Neural cell (in vitro differentiated cells): ENCODE measurements around the gene ITPRIP. TPM values are rescaled to one million over a fixed set of nuclear protein-coding genes. Genes with fewer than 3 reads are reported as not detected.

Experiments used
- H2AFZ ChIP-seq: fragments of 200-600, 300-800 bp; sonication (generic), shearing (Covaris generic); 2 replicates; pipeline ENCODE4 v1.6.0; 2014; ENCODE audit warnings: low read depth, mild to moderate bottlenecking, antibody characterized with exemption, low read length, moderate library complexity
- H3F3A ChIP-seq: fragments of 200-600 bp; shearing (Covaris generic); 2 replicates; pipeline ENCODE4 v1.6.1; 2016; ENCODE audit warnings: mild to moderate bottlenecking, moderate library complexity, mixed read lengths, antibody characterized with exemption, low read length; ENCODE audit not compliant: insufficient read depth, poor library complexity, severe bottlenecking
- H3K27ac ChIP-seq: fragments of 200-600, 300-800 bp; sonication (generic), shearing (Covaris generic); 2 replicates; pipeline ENCODE4 v1.5.1; 2014; ENCODE audit warnings: mild to moderate bottlenecking, low read length, moderate library complexity
- H3K27me3 ChIP-seq: fragments of 300-800, 200-600 bp; sonication (generic), shearing (Covaris generic); 2 replicates; pipeline ENCODE4 v1.6.0; 2014; ENCODE audit warnings: mild to moderate bottlenecking, low read depth, low read length, moderate library complexity; ENCODE audit not compliant: insufficient read depth
- H3K36me3 ChIP-seq: fragments of 300-800, 200-600 bp; sonication (generic), shearing (Covaris generic); 2 replicates; pipeline ENCODE4 v1.5.1; 2014; ENCODE audit warnings: mild to moderate bottlenecking, antibody characterized with exemption, low read length, moderate library complexity; ENCODE audit not compliant: insufficient read depth
- H3K4me2 ChIP-seq: fragments of 300-800, 200-600 bp; sonication (generic), shearing (Covaris generic); 2 replicates; pipeline ENCODE4 v1.6.0; 2014; ENCODE audit warnings: mild to moderate bottlenecking, low read length
- H3K4me3 ChIP-seq: fragments of 300-800, 200-600 bp; sonication (generic), shearing (Covaris generic); 2 replicates; pipeline ENCODE4 v1.5.1; 2014; ENCODE audit warnings: mild to moderate bottlenecking, low read length, moderate library complexity
- H3K79me2 ChIP-seq: fragments of 200-600 bp; shearing (Covaris generic); replicated peaks from 2 replicates; pipeline ENCODE4 v1.6.0; 2014; ENCODE audit warnings: mild to moderate bottlenecking, low read length, moderate library complexity; ENCODE audit not compliant: insufficient read depth
- H3K9ac ChIP-seq: fragments of 300-800, 200-600 bp; sonication (generic), shearing (Covaris generic); 2 replicates; pipeline ENCODE4 v1.6.1; 2016; ENCODE audit warnings: mild to moderate bottlenecking, low read length, mixed read lengths
- H3K9me2 ChIP-seq: fragments of 200-600 bp; shearing (Covaris generic); 2 replicates; pipeline ENCODE4 v1.6.1; 2016; ENCODE audit warnings: mild to moderate bottlenecking, low read length, mixed read lengths; ENCODE audit not compliant: insufficient read depth
- H3K9me3 ChIP-seq: fragments of 200-600, 300-800 bp; sonication (generic), shearing (Covaris generic); 2 replicates; pipeline ENCODE4 v1.6.1; 2016; ENCODE audit warnings: mild to moderate bottlenecking, mixed run types, low read length, moderate library complexity, mixed read lengths
- H4K20me1 ChIP-seq: fragments of 200-600 bp; shearing (Covaris generic); 2 replicates; pipeline ENCODE4 v1.6.1; 2016; ENCODE audit warnings: mild to moderate bottlenecking, mixed run types; ENCODE audit not compliant: insufficient read depth
- CTCF ChIP-seq: fragments of 450-650 bp; IDR thresholded peaks from 2 replicates; pipeline ENCODE4 v1.5.1; 2014; ENCODE audit warnings: antibody characterized with exemption, mild to moderate bottlenecking, moderate library complexity; ENCODE audit not compliant: poor library complexity, severe bottlenecking
- EP300 ChIP-seq: fragments of 450-650 bp; conservative IDR thresholded peaks from 2 replicates; pipeline ENCODE4 v1.6.1; 2014; ENCODE audit warnings: antibody characterized with exemption, mild to moderate bottlenecking, moderate library complexity; ENCODE audit not compliant: poor library complexity, severe bottlenecking
- EZH2 ChIP-seq: fragments of 200-600, 300-800 bp; shearing (Covaris generic), sonication (generic); IDR thresholded peaks from 2 replicates; pipeline ENCODE4 v1.6.1; 2014; ENCODE audit warnings: antibody characterized with exemption, low read length, borderline replicate concordance, mild to moderate bottlenecking; ENCODE audit not compliant: insufficient read depth, poor library complexity, severe bottlenecking
- MXI1 ChIP-seq: fragments of 450-650 bp; conservative IDR thresholded peaks from 2 replicates; pipeline ENCODE4 v1.6.1; 2014; ENCODE audit warnings: antibody characterized with exemption, mild to moderate bottlenecking; ENCODE audit not compliant: poor library complexity, severe bottlenecking
- POLR2AphosphoS5 ChIP-seq: IDR thresholded peaks from 2 replicates; pipeline ENCODE4 v1.6.1; 2012
- RAD21 ChIP-seq: fragments of 450-650 bp; conservative IDR thresholded peaks from 2 replicates; pipeline ENCODE4 v1.6.1; 2014; ENCODE audit warnings: antibody characterized with exemption, mild to moderate bottlenecking, moderate library complexity
- REST ChIP-seq: IDR thresholded peaks from 2 replicates; pipeline ENCODE4 v1.6.1; 2012; ENCODE audit warnings: borderline replicate concordance
- SMC3 ChIP-seq: fragments of 450-650 bp; conservative IDR thresholded peaks from 2 replicates; pipeline ENCODE4 v1.6.1; 2014; ENCODE audit warnings: antibody characterized with exemption, mild to moderate bottlenecking, moderate library complexity; ENCODE audit not compliant: poor library complexity
- TAF1 ChIP-seq: IDR thresholded peaks from 2 replicates; pipeline ENCODE4 v1.6.1; 2012; ENCODE audit warnings: low read depth
- polyA plus RNA-seq: library from polyadenylated mRNA; depleted of rRNA; stranded (reverse); fragments of >200 nt; gene quantifications from 2 replicates; pipeline ENCODE4 v1.2.3, GENCODE V29; 2014

Gene ITPRIP
- polyA plus RNA-seq, 1 donor from 2014 or later = 1.5 TPM

DNA sequence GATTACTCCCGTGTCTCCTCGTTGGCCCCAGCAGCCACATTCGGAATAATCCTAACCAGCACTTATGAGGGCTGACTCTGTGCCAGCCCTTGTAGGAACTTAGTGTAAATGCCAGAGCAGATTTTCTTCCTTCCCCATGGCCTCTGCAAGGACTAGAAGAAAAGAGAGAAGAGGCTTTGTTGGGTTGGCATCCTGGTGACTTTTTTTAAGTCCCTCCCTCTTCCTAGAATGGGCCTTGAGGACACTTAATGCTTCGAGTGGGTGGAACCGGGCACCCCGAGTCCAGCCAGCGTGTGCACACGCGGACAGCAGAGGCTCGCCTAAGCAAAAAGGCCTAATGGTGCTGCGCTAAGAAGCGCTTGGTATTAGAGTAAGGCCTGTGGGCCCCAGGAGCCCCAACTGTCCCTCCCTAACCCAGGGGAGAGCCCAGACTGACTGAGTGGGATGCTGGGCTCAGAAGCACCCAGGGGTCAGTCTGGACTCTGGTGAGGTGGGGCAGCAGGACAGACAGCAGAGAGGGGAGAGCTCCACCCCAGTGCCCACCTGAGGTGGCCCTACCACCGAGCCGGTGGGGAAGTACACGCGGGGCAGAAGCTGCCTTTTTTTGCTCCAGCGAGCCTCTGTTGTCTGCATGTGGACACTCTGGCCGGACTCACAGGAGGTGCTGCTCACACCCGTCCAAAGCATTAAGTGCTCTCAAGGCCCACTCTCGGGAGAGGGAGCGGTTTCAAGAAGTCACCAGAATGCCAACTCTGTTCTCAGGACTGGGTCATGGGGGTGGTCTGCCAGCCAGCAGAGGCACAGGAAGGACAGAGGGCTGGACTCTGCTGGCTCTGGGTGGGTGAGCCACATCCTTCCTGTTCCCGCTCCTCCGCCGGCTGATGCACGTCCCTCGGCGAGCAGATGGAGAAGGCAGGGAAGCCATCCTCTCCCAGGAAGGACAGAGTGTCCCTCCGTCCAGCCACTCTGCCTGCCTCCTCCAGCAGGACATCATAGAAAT, 12.5 kb downstream of the ITPRIP start:
- no peak overlapping the region for H3K27ac ChIP-seq
- H3K27me3 ChIP-seq = peaks cover 6% of the 10 kb centered on the region
- no peaks in the 10 kb centered on the region for H4K20me1 ChIP-seq
- H3K79me2 ChIP-seq = peaks cover 19% of the 10 kb centered on the region
- no peak overlapping the region for H2AFZ ChIP-seq
- H3K4me3 ChIP-seq = no peak overlapping the region
- no peaks in the 10 kb centered on the region for H3K36me3 ChIP-seq
- H3K9ac ChIP-seq = no peak overlapping the region
- no peaks in the 10 kb centered on the region for H3F3A ChIP-seq
- no peaks in the 10 kb centered on the region for H3K9me3 ChIP-seq
- H3K9me2 ChIP-seq = no peaks in the 10 kb centered on the region
- TF ChIP-seq MXI1 = no peak
- H3K4me2 ChIP-seq = no peak overlapping the region

GRCh38 chr10:104324931-104325330, 13.3 kb downstream of the ITPRIP start:
- peaks cover 19% of the 10 kb centered on the region for H3K79me2 ChIP-seq
- no peaks in the 10 kb centered on the region for H3K9me2 ChIP-seq
- no peak overlapping the region for H2AFZ ChIP-seq
- H3K27me3 ChIP-seq = peaks cover 6% of the 10 kb centered on the region
- H3F3A ChIP-seq = no peaks in the 10 kb centered on the region
- TF ChIP-seq CTCF (no peak), POLR2AphosphoS5 (no peak), EP300 (no peak), MXI1 (no peak), RAD21 (no peak), REST (no peak), EZH2 (no peak), SMC3 (no peak), TAF1 (no peak)
- no peaks in the 10 kb centered on the region for H3K9me3 ChIP-seq
- no peaks in the 10 kb centered on the region for H4K20me1 ChIP-seq
- no peak overlapping the region for H3K4me3 ChIP-seq
- H3K36me3 ChIP-seq = no peaks in the 10 kb centered on the region
- H3K4me2 ChIP-seq = no peak overlapping the region
- no peak overlapping the region for H3K27ac ChIP-seq
- no peak overlapping the region for H3K9ac ChIP-seq
